K562 (cell line): Measurements from ENCODE around the gene LRRC31. TPM values are rescaled to one million over a fixed set of nuclear protein-coding genes. Genes with fewer than 3 reads are reported as not detected.

Source experiments
- ATAC-seq: fragments of 200-7000 bp; cut with Tn5 transposase; 3 replicates; pipeline ENCODE4 v1.9.1; 2020; ENCODE audit warnings: moderate library complexity
- BruUV-seq: library from RNA; stranded (reverse); fragments of 400-500 nt; replicated peaks from 2 replicates; lab custom pipeline; 2021; lab: Mats Ljungman, UMichigan
- CTCF ChIA-PET: fragments of 300-600 bp; formaldehyde crosslinking; extraction: SDS; loops from one replicate; lab custom pipeline; 2021; ENCODE audit warnings: low intra/inter-chr PET ratio; lab: Yijun Ruan, JAX
- POLR2A ChIA-PET: fragments of 300-600, 350-650 bp; sonication (Branson Sonifier 250); formaldehyde crosslinking; extraction: SDS; loops from one replicate; lab custom pipeline; 2021; ENCODE audit warnings: antibody characterized with exemption, inconsistent platforms; lab: Yijun Ruan, JAX
- DNase-seq, 4 experiments: peaks; one replicate each; pipeline versions ENCODE4 v3.0.0 to v3.0.0-alpha.2; 2011 to 2018; ENCODE audit warnings: low spot score in 3 of 4, mixed read lengths in 3 of 4; ENCODE audit errors: extremely low read depth in 1 of 4
- FAIRE-seq: peaks from 2 replicates; lab custom pipeline; 2011; peaks lifted over from hg19 to GRCh38; lab: Jason Lieb, UNC
- H2AFZ ChIP-seq: 2 replicates; pipeline ENCODE4 v1.6.0; 2011; ENCODE audit warnings: low read depth, low read length, control low read depth, inconsistent platforms
- H3K27ac ChIP-seq: fragments of 200-600 bp; 3 replicates; pipeline ENCODE4 v1.8.0; 2011; ENCODE audit warnings: low read depth, mild to moderate bottlenecking, control low read depth, inconsistent platforms, low read length, moderate library complexity, mixed read lengths; ENCODE audit errors: extremely low read depth
- H3K27me3 ChIP-seq, 2 experiments: fragments of 300-600 bp in 1 of 2; 2 replicates in 1 of 2; 3 replicates in 1 of 2; pipeline versions ENCODE4 v1.6.0 to v1.8.0; 2011; ENCODE audit warnings: inconsistent platforms in 2 of 2, low read length in 2 of 2, mild to moderate bottlenecking in 1 of 2, mixed read lengths in 1 of 2, moderate library complexity in 1 of 2; ENCODE audit not compliant: control insufficient read depth in 2 of 2, insufficient read depth in 2 of 2
- H3K36me3 ChIP-seq: fragments of 300-600 bp; 3 replicates; pipeline ENCODE4 v1.8.0; 2011; ENCODE audit warnings: mild to moderate bottlenecking, low read length, inconsistent platforms; ENCODE audit not compliant: control insufficient read depth, insufficient read depth
- H3K4me1 ChIP-seq, 2 experiments: fragments of 200-600 bp in 1 of 2; replicated peaks in 1 of 2; 2 replicates in 1 of 2; 3 replicates in 1 of 2; pipeline versions ENCODE4 v1.5.1 to v1.8.0; 2011; ENCODE audit warnings: inconsistent platforms in 2 of 2, low read length in 2 of 2, mild to moderate bottlenecking in 1 of 2, mixed read lengths in 1 of 2, moderate library complexity in 1 of 2; ENCODE audit not compliant: control insufficient read depth in 2 of 2, insufficient read depth in 2 of 2
- H3K4me2 ChIP-seq: 2 replicates; pipeline ENCODE4 v1.6.1; 2011; ENCODE audit warnings: low read length, control low read depth, inconsistent platforms, mixed read lengths; ENCODE audit not compliant: insufficient read depth
- H3K4me3 ChIP-seq: fragments of 200-600 bp; sonication (generic), shearing (Covaris generic); 2 replicates; pipeline ENCODE4 v1.5.1; 2016; ENCODE audit warnings: control low read depth, inconsistent platforms
- H3K79me2 ChIP-seq: fragments of 200-600 bp; 3 replicates; pipeline ENCODE4 v1.8.0; 2011; ENCODE audit warnings: low read length, inconsistent platforms; ENCODE audit not compliant: control insufficient read depth, insufficient read depth
- H3K9ac ChIP-seq, 2 experiments: 2 replicates each; pipeline versions ENCODE4 v1.6.0 to v1.6.1; 2011; ENCODE audit warnings: low read depth in 2 of 2, low read length in 2 of 2, control low read depth in 1 of 2, inconsistent platforms in 1 of 2, mild to moderate bottlenecking in 1 of 2, mixed read lengths in 1 of 2; ENCODE audit not compliant: insufficient read depth in 1 of 2
- H3K9me1 ChIP-seq: one replicate; pipeline ENCODE4 v1.6.0; 2011; ENCODE audit warnings: inconsistent platforms, mild to moderate bottlenecking, low read length, moderate library complexity; ENCODE audit not compliant: control insufficient read depth, insufficient read depth
- H3K9me3 ChIP-seq: replicated peaks from 2 replicates; pipeline ENCODE4 v1.5.1; 2011; ENCODE audit warnings: low read depth, low read length, inconsistent platforms; ENCODE audit not compliant: control insufficient read depth, insufficient read depth
- H4K20me1 ChIP-seq: replicated peaks from 2 replicates; pipeline ENCODE4 v1.6.1; 2011; ENCODE audit warnings: low read length, inconsistent platforms, mixed read lengths; ENCODE audit not compliant: control insufficient read depth, insufficient read depth
- ARID1B ChIP-seq: fragments of 450-650 bp; IDR thresholded peaks from 2 replicates; pipeline ENCODE4 v1.6.1; 2016; ENCODE audit warnings: antibody characterized with exemption, mild to moderate bottlenecking, inconsistent platforms
- COPS2 ChIP-seq: fragments of 450-650 bp; conservative IDR thresholded peaks from 2 replicates; pipeline ENCODE4 v1.6.1; 2016; ENCODE audit warnings: mild to moderate bottlenecking, moderate library complexity
- ELF4 ChIP-seq: fragments of 450-650 bp; formaldehyde crosslinking; IDR thresholded peaks from 2 replicates; pipeline ENCODE4 v1.4.0; 2022; ENCODE audit warnings: missing genetic modification characterization
- ELK1 ChIP-seq: sonication (generic); formaldehyde crosslinking; IDR thresholded peaks from 2 replicates; pipeline ENCODE4 v1.8.1; 2022; ENCODE audit warnings: missing genetic modification reagents
- GABPB1 ChIP-seq: sonication (generic); formaldehyde crosslinking; IDR thresholded peaks from 2 replicates; pipeline ENCODE4 v1.8.0; 2022; ENCODE audit warnings: mild to moderate bottlenecking, missing genetic modification reagents
- GTF2A2 ChIP-seq: IDR thresholded peaks from 2 replicates; pipeline ENCODE4 v1.6.1; 2016; ENCODE audit warnings: mild to moderate bottlenecking, missing genetic modification characterization, missing compliant biosample characterization
- MEF2A ChIP-seq: IDR thresholded peaks from 2 replicates; pipeline ENCODE4 v1.6.1; 2011; ENCODE audit warnings: low read depth, mild to moderate bottlenecking, low read length, moderate library complexity; ENCODE audit not compliant: control insufficient read depth
- MIER1 ChIP-seq: fragments of 450-650 bp; IDR thresholded peaks from 2 replicates; pipeline ENCODE4 v1.6.1; 2016; ENCODE audit warnings: antibody characterized with exemption, mild to moderate bottlenecking, low read depth
- PCBP1 ChIP-seq: fragments of 200-400 bp; formaldehyde crosslinking; IDR thresholded peaks from 2 replicates; pipeline ENCODE4 v1.6.1; 2018; ENCODE audit warnings: mild to moderate bottlenecking, low read depth, low read length; ENCODE audit not compliant: poor library complexity, severe bottlenecking
- SMARCC2 ChIP-seq: fragments of 450-650 bp; IDR thresholded peaks from 2 replicates; pipeline ENCODE4 v1.6.1; 2017; ENCODE audit warnings: antibody characterized with exemption, moderate library complexity, mild to moderate bottlenecking, low read depth
- TCF3 ChIP-seq: sonication (generic); formaldehyde crosslinking; IDR thresholded peaks from 2 replicates; pipeline ENCODE4 v1.4.0; 2020; ENCODE audit warnings: mild to moderate bottlenecking, missing genetic modification reagents
- TFAP4 ChIP-seq: sonication (generic); formaldehyde crosslinking; IDR thresholded peaks from 2 replicates; pipeline ENCODE4 v1.8.0; 2022; ENCODE audit warnings: missing genetic modification reagents, mild to moderate bottlenecking, moderate library complexity, borderline replicate concordance
- ZBED1 ChIP-seq: IDR thresholded peaks from 2 replicates; pipeline ENCODE4 v1.6.1; 2014
- ZNF408 ChIP-seq: fragments of 250-450 bp; sonication (Bioruptor Pico); IDR thresholded peaks from 2 replicates; pipeline ENCODE4 v1.4.0; 2020; ENCODE audit warnings: low read depth, mild to moderate bottlenecking, moderate library complexity
- ZNF551 ChIP-seq: fragments of 250-450 bp; sonication (Bioruptor Pico); IDR thresholded peaks from 2 replicates; pipeline ENCODE4 v1.5.0; 2021; ENCODE audit warnings: mild to moderate bottlenecking, moderate library complexity
- ZNF668 ChIP-seq: fragments of 250-450 bp; sonication (Bioruptor Pico); IDR thresholded peaks from 2 replicates; pipeline ENCODE4 v1.8.0; 2022; ENCODE audit warnings: mild to moderate bottlenecking, inconsistent platforms
- WGBS: fragments of 100-300 bp; shearing (Covaris generic); methylation state at CpG from one replicate; pipeline ENCODE4 v1.1.6; 2016; ENCODE audit warnings: low coverage, mixed read lengths; ENCODE audit not compliant: insufficient coverage; ENCODE audit errors: missing lambda C conversion rate; 5-methylcytosine and 5-hydroxymethylcytosine counted together
- in situ Hi-C: fragments of 300-500 bp; cut with MboI; formaldehyde crosslinking; loops from 4 replicates; pipeline ENCODE4 v1.15.0; 2018; ENCODE audit warnings: inconsistent platforms, mixed read lengths
- intact Hi-C: fragments of 100-400 bp; cut with micrococcal nuclease; formaldehyde crosslinking; loops from 2 replicates; pipeline ENCODE4 v1.14.2; 2022
- polyA plus RNA-seq, 8 experiments: library from polyadenylated mRNA; depleted of rRNA in 4 of 8; stranded (reverse) in 5 of 8; unstranded in 3 of 8; fragments of >200 nt; fragmentation: Nextera tagmentation in 2 of 8; fragmentation: Illumina TruSeq in 1 of 8; extraction: Ambion mirVana in 2 of 8; extraction: Trizol in 1 of 8; gene quantifications; 2 replicates each; pipeline versions ENCODE4 v1.2.1 to v1.2.3, GENCODE V29; 2011 to 2014; ENCODE audit warnings: inconsistent platforms in 1 of 8, missing spikeins in 1 of 8
- total RNA-seq, 7 experiments: library from RNA; depleted of rRNA in 6 of 7; stranded (reverse); fragments of >200 nt in 6 of 7; fragmentation: Illumina TruSeq in 2 of 7; extraction: Trizol in 2 of 7; gene quantifications; 2 replicates each; pipeline versions ENCODE4 v1.2.1 to v1.2.3, GENCODE V29; 2011 to 2021; ENCODE audit warnings: low replicate concordance in 1 of 7

The LRRC31 gene
- total and polyA plus RNA-seq, 9 of the 15 experiments (the other 6 are each of a cell fraction or from before 2014, with no cell fraction given) = not detected

DNA sequence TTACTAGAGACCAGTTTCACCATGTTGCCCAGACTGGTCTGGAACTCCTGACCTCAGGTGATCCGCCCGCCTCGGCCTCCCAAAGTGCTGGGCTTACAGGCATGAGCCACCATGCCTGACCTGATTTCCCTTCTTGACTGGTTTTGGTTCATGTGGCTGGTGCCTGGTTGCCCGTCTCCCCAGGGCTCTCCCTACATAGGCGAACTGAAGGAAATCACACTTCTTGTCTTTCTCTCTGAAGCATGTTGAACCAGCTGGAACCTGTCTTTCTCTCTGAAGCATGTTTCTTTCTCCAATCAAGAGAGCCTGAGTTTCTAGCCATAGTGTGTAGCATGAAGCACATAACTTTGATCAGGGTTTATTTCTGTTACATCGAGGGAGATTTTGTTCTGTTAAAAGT lies 25.3 kb upstream of the LRRC31 start:
- Histone ChIP-seq H3K27me3 (no peaks in the 10 kb centered on the region; a peak in 2 of 5 replicates), H3K4me3 (no peak overlapping the region), H3K79me2 (no peaks in the 10 kb centered on the region), H3K4me1 (no peaks in the 10 kb centered on the region; a peak in 1 of 5 replicates), H3K9me1 (no peaks in the 10 kb centered on the region), H3K36me3 (no peaks in the 10 kb centered on the region), H3K9ac (no peak overlapping the region), H2AFZ (no peak overlapping the region), H3K9me3 (no peaks in the 10 kb centered on the region), H3K27ac (no peak overlapping the region), H4K20me1 (no peaks in the 10 kb centered on the region), H3K4me2 (no peak overlapping the region)
- BruUV-seq = no TSS peak
- ATAC-seq = no peak
- 41% methylated on average over 6 of the region's 6 CpGs for WGBS
- intact Hi-C loops = no loop called here
- POLR2A ChIA-PET = no interaction called here
- in situ Hi-C loops = no loop called here
- CTCF ChIA-PET = no interaction called here
- FAIRE-seq = no peak
- no peak for DNase-seq
- no peak for TF ChIP-seq TCF3 (CRISPR knock-in tag)
- TF ChIP-seq PCBP1 = no peak
- TF ChIP-seq ELF4 (CRISPR knock-in tag) = no peak
- no peak for TF ChIP-seq ZNF668 (CRISPR knock-in tag)
- TF ChIP-seq ZNF408 (CRISPR knock-in tag) = no peak
- TF ChIP-seq TFAP4 (CRISPR knock-in tag) = no peak
- TF ChIP-seq ARID1B = no peak
- TF ChIP-seq MEF2A = no peak
- TF ChIP-seq COPS2 = no peak
- TF ChIP-seq GABPB1 (CRISPR knock-in tag) = no peak
- no peak for TF ChIP-seq GTF2A2 (tag)
- no peak for TF ChIP-seq ZBED1
- no peak for TF ChIP-seq SMARCC2
- TF ChIP-seq MIER1 = no peak
- TF ChIP-seq ZNF551 = no peak
- TF ChIP-seq ELK1 (CRISPR knock-in tag) = no peak
- TF ChIP-seq, all 486 proteins: peak for 0
